Mucosa of descending colon (tissue), 3 donors: ENCODE measurements around the gene LINC00632. TPM values are rescaled to one million over a fixed set of nuclear protein-coding genes. Genes with fewer than 3 reads are reported as not detected.

Experiments used
- ATAC-seq: fragments of 200-7000 bp; cut with Tn5 transposase; one replicate; pipeline ENCODE4 v1.9.1; 2020; ENCODE audit warnings: mild to moderate bottlenecking, moderate library complexity
- DNase-seq, 3 donors: peaks; one replicate each; pipeline ENCODE4 v3.0.0-alpha.2; 2020
- H3K36me3 ChIP-seq: fragments of 200-600 bp; one replicate; pipeline ENCODE4 v1.8.0; 2021; ENCODE audit warnings: low read depth, mild to moderate bottlenecking
- H3K4me1 ChIP-seq: fragments of 200-600 bp; one replicate; pipeline ENCODE4 v1.8.0; 2021; ENCODE audit warnings: low read depth, mild to moderate bottlenecking
- H3K4me3 ChIP-seq: fragments of 200-600 bp; one replicate; pipeline ENCODE4 v1.8.0; 2021; ENCODE audit warnings: mild to moderate bottlenecking
- H3K9me3 ChIP-seq: fragments of 200-600 bp; one replicate; pipeline ENCODE4 v1.8.0; 2021; ENCODE audit warnings: mild to moderate bottlenecking
- CTCF ChIP-seq: fragments of 200-600 bp; IDR thresholded peaks from one replicate; pipeline ENCODE4 v1.8.0; 2022; ENCODE audit warnings: antibody characterized with exemption, mild to moderate bottlenecking
- intact Hi-C, 2 donors: fragments of 100-400 bp; cut with DNase I in 1 of 2; cut with micrococcal nuclease in 1 of 2; formaldehyde crosslinking; loops; one replicate each; pipeline versions ENCODE4 v1.11.0 to v1.11.1; 2022; cut with DNase I, micrococcal nuclease
- total RNA-seq, 3 donors: library from RNA; stranded (reverse); fragmentation: NEBNext Ultra II Directional in 2 of 3; extraction: Animal tissue kit (Norgen Biotek cat#: 25700) in 2 of 3; gene quantifications; one replicate each; pipeline versions ENCODE4 v1.2.1 to v1.2.4, GENCODE V29; 2021 to 2023
- donor health status: DM: no; HTN: no; CAD: no; lungs with moderate emphysema.
- donor health status: DM: no; HTN: no; CAD: no.
- donor health status: DM: no; HTN: yes; CAD: no.

The LINC00632 gene
- total RNA-seq, 3 donors from 2014 or later, result 27.2 to 172 (median 33.3) TPM

- no peaks in the 10 kb centered on the region for H3K9me3 ChIP-seq
- intact Hi-C loops, result no loop called here
- no peak for ATAC-seq
Measured at GRCh38 chrX:140715787-140716186, 6.2 kb downstream of the LINC00632 start.

GRCh38 chrX:140723121-140723715 is 13.7 kb downstream of the LINC00632 start:
- H3K4me3 ChIP-seq, result no peak overlapping the region
- H3K36me3 ChIP-seq, result no peaks in the 10 kb centered on the region
- H3K4me1 ChIP-seq, result no peaks in the 10 kb centered on the region
- intact Hi-C loops, result no loop called here
- no peak for ATAC-seq
- no peaks in the 10 kb centered on the region for H3K9me3 ChIP-seq
- TF ChIP-seq CTCF, result no peak
- no peak for DNase-seq

More at GRCh38 chrX:140715787-140716186, 6.2 kb downstream of the LINC00632 start:
- Histone ChIP-seq H3K36me3 (no peaks in the 10 kb centered on the region), H3K4me1 (no peaks in the 10 kb centered on the region), H3K4me3 (no peak overlapping the region)
- no peak for TF ChIP-seq CTCF
- no peak for DNase-seq

DNA sequence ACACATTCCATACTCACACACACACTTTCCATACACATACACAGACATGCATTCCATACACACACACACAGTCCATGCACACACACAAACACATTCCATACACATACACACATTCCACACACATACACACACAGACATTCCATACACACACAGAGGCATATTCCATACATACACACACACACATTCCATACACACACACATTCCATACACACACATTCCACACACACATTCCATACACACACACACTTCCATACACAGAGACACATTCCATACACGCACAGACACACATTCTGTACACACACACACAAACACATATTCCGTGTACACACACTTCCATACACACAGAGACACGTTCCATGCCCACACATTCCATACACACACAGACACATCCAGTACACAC is 14.8 kb downstream of the LINC00632 start:
- no peaks in the 10 kb centered on the region for H3K4me1 ChIP-seq
- no peaks in the 10 kb centered on the region for H3K36me3 ChIP-seq
- intact Hi-C loops, result no loop called here
- H3K9me3 ChIP-seq, result no peaks in the 10 kb centered on the region
- ATAC-seq (no peak), DNase-seq (no peak)
- TF ChIP-seq CTCF, result no peak
- no peak overlapping the region for H3K4me3 ChIP-seq

DNA sequence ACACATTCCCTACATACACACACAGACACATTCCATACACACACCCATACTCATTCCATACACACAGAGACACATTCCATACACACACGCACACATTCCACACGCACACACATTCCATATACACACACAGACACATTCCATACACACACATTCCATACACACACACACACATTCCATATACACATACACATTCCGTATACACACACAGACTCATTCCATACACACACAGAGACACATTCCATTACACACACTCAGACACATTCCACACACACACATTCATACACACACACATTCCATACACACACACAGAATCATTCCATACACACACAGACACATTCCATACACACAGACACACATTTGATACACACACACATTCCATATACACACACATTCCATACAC is 15.2 kb downstream of the LINC00632 start:
- Histone ChIP-seq H3K4me3 (no peak overlapping the region), H3K36me3 (no peaks in the 10 kb centered on the region), H3K9me3 (no peaks in the 10 kb centered on the region), H3K4me1 (no peaks in the 10 kb centered on the region)
- no peak for DNase-seq
- ATAC-seq, result no peak
- TF ChIP-seq CTCF, result no peak
- intact Hi-C loops, result no loop called here

GRCh38 chrX:140725500-140725899 is 15.9 kb downstream of the LINC00632 start:
- H3K4me3 ChIP-seq, result no peak overlapping the region
- no peak for DNase-seq
- no peaks in the 10 kb centered on the region for H3K36me3 ChIP-seq
- TF ChIP-seq CTCF, result no peak
- no peak for ATAC-seq
- H3K4me1 ChIP-seq, result no peaks in the 10 kb centered on the region
- intact Hi-C loops, result no loop called here
- H3K9me3 ChIP-seq, result no peaks in the 10 kb centered on the region
